Upper lobe of right lung (tissue), 1 donor: ENCODE measurements around the gene RARA. TPM values are rescaled to one million over a fixed set of nuclear protein-coding genes. Genes with fewer than 3 reads are reported as not detected.
A peak's percentile ranks its signal among the peaks of the same experiment; 100 is the strongest.

Experiments
- ATAC-seq: fragments of 200-7000 bp; cut with Tn5 transposase; one replicate; pipeline ENCODE4 v1.9.1; 2020; ENCODE audit warnings: mild to moderate bottlenecking, moderate library complexity
- DNase-seq: peaks from one replicate; pipeline ENCODE4 v3.0.0-alpha.2; 2020
- H3K27ac ChIP-seq: fragments of 200-600 bp; one replicate; pipeline ENCODE4 v1.8.0; 2022
- H3K27me3 ChIP-seq: fragments of 200-600 bp; one replicate; pipeline ENCODE4 v1.8.0; 2022; ENCODE audit warnings: mild to moderate bottlenecking
- H3K36me3 ChIP-seq: fragments of 200-600 bp; one replicate; pipeline ENCODE4 v1.8.0; 2022
- H3K4me1 ChIP-seq: fragments of 200-600 bp; one replicate; pipeline ENCODE4 v1.8.0; 2022
- H3K4me3 ChIP-seq: fragments of 200-600 bp; one replicate; pipeline ENCODE4 v1.8.0; 2022; ENCODE audit warnings: mild to moderate bottlenecking
- H3K9me3 ChIP-seq: fragments of 200-600 bp; one replicate; pipeline ENCODE4 v1.8.0; 2022
- CTCF ChIP-seq: fragments of 200-600 bp; IDR thresholded peaks from one replicate; pipeline ENCODE4 v1.8.0; 2022; ENCODE audit warnings: antibody characterized with exemption
- intact Hi-C: fragments of 100-400 bp; cut with DNase I; formaldehyde crosslinking; loops from one replicate; pipeline ENCODE4 v1.11.0; 2022
- total RNA-seq: library from RNA; stranded (reverse); fragmentation: NEBNext Ultra II Directional; extraction: Animal tissue kit (Norgen Biotek cat#: 25700); gene quantifications from one replicate; pipeline ENCODE4 v1.2.1, GENCODE V29; 2021
- donor health status: DM: no; HTN: yes; CAD: no; lungs with severe emphysema.

RARA gene
- total RNA-seq, 1 donor from 2014 or later, result 69.7 TPM

- Histone ChIP-seq H3K4me3 (no peak overlapping the region), H3K9me3 (no peaks in the 10 kb centered on the region), H3K36me3 (peaks cover 8% of the 10 kb centered on the region), H3K27ac (peak overlapping the region; percentile 78), H3K4me1 (peaks cover 100% of the 10 kb centered on the region), H3K27me3 (no peaks in the 10 kb centered on the region)
- intact Hi-C loops, result no loop called here
- no peak for TF ChIP-seq CTCF
- ATAC-seq (no peak), DNase-seq (no peak)
Observed at GRCh38 chr17:40330850-40331470, 22.0 kb downstream of the RARA start.

GRCh38 chr17:40331743-40332641 is 23.0 kb downstream of the RARA start:
- Histone ChIP-seq H3K4me1 (peaks cover 98% of the 10 kb centered on the region), H3K4me3 (peak overlapping the region; percentile 23)

DNA sequence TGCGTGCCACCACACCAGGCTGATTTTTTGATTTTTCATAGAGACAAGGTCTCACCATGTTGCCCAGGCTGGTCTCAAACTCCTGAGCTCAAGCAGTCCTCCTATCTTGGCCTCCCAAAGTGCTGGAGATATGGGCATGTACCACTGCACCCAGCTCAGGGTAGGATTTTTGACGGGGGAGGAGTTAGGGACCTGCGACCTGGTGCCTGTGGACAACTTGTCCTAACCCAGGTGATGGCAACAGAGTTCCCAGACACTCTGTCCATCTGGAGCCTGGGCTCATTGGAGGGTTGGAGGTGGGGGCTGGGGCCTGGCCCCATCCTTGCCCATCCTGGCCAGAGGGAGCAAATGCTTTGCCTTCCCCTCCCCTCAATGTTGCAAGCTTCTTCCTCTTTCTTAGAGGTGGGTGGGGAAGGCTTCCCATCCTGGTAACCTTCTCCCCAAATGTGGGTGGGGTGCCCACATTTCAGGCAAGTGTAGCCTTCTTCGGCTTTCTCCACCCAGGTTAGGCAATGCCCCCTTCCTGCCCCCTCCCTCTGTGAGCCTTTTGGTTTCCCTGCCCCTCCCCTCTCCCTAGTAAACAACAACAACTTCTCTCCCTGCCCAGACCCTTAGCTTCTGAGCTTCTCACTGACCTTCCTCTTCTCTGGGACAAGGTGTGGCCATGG is 24.9 kb downstream of the RARA start:
- H3K36me3 ChIP-seq, result peaks cover 8% of the 10 kb centered on the region
- peak; percentile 67 for ATAC-seq
- TF ChIP-seq CTCF, result no peak
- DNase-seq, result no peak
- H3K9me3 ChIP-seq, result no peaks in the 10 kb centered on the region
- peak overlapping the region; percentile 78 for H3K27ac ChIP-seq
- H3K27me3 ChIP-seq, result no peaks in the 10 kb centered on the region
- intact Hi-C loops, result no loop called here
- H3K4me1 ChIP-seq, result peaks cover 98% of the 10 kb centered on the region
- no peak overlapping the region for H3K4me3 ChIP-seq

More at GRCh38 chr17:40331743-40332641, 23.0 kb downstream of the RARA start:
- Histone ChIP-seq H3K27ac (peak overlapping the region; percentile 78), H3K27me3 (no peaks in the 10 kb centered on the region), H3K36me3 (peaks cover 8% of the 10 kb centered on the region), H3K9me3 (no peaks in the 10 kb centered on the region)
- DNase-seq (peak; percentile 92), ATAC-seq (peak; percentile 70)
- intact Hi-C loops, result no loop called here
- no peak for TF ChIP-seq CTCF

DNA sequence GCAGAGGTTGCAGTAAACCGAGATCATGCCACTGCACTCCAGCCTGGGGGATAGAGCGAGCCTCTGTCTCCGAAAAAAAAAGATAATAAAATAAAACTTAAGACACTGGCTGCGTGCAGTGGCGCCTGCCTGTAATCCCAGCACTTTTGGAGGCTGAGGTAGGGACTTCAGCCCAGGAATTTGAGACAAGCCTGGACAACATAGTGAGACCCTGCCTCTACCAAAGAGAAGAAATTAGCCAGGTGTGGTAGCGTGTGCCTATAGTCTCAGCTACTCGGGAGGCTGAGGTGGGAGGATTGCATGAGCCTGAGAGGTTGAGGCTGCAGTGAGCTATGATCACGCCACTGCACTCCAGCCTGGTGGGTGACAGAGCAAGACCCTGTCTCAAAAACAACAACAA is 26.6 kb downstream of the RARA start:
- Histone ChIP-seq H3K4me1 (peaks cover 97% of the 10 kb centered on the region), H3K9me3 (no peaks in the 10 kb centered on the region), H3K27ac (no peak overlapping the region), H3K36me3 (peaks cover 8% of the 10 kb centered on the region), H3K4me3 (no peak overlapping the region), H3K27me3 (no peaks in the 10 kb centered on the region)
- DNase-seq, result no peak
- intact Hi-C loops, result no loop called here
- no peak for TF ChIP-seq CTCF
- no peak for ATAC-seq

DNA sequence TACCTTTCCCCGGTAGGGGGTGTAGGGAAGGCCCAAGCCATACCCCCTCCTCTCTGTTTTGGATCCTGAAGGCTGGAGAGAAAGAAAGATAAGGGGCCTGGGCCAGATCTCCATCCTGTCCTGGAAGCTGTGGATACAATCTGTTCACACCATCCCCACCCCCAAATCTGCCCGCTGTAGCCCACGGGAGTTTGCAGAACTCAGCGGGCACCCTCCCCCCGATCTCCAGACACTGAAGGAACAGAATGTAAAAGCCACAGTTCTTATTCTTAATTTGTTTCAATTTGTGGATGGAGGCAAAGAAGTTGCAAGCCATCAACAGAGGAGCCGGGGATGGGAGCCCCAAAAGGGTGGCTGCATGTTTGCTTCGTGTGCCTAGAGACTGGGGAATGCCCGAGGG is 28.4 kb downstream of the RARA start:
- DNase-seq (no peak), ATAC-seq (no peak)
- peak overlapping the region; percentile 30 for H3K27ac ChIP-seq
- H3K27me3 ChIP-seq, result no peaks in the 10 kb centered on the region
- no peak overlapping the region for H3K4me3 ChIP-seq
- intact Hi-C loops, result no loop called here
- no peaks in the 10 kb centered on the region for H3K36me3 ChIP-seq
- no peak for TF ChIP-seq CTCF
- peaks cover 85% of the 10 kb centered on the region for H3K4me1 ChIP-seq
- H3K9me3 ChIP-seq, result no peaks in the 10 kb centered on the region
